NB4 (cell line): ENCODE measurements around the gene PIAS2.

Experiments used
- CTCF ChIP-seq: IDR thresholded peaks from one replicate; pipeline ENCODE4 v1.5.1; 2012; ENCODE audit warnings: low read depth, low read length
- POLR2A ChIP-seq: IDR thresholded peaks from 2 replicates; pipeline ENCODE4 v1.6.1; 2011; ENCODE audit warnings: mild to moderate bottlenecking; ENCODE audit not compliant: insufficient read length; ENCODE audit errors: extremely low read depth

- no peak for TF ChIP-seq CTCF
- no peak for TF ChIP-seq POLR2A
Observed at GRCh38 chr18:46814399-46814798, 102.9 kb downstream of the PIAS2 start.
